Hindlimb muscle (tissue), 1 donor: ENCODE data around the gene THAP6. TPM values are rescaled to one million over a fixed set of nuclear protein-coding genes. Genes with fewer than 3 reads are reported as not detected.

Experiments used
- polyA plus RNA-seq: library from polyadenylated mRNA; unstranded; fragments of 120-200 nt; gene quantifications from one replicate; pipeline ENCODE4 v1.2.1, GENCODE V29; 2013; ENCODE audit not compliant: insufficient read length

Gene THAP6
- polyA plus RNA-seq, 1 donor = 16.8 TPM

Other genes with a start within 250 kb of the THAP6 start
- gene RCHY1, start 70 bp upstream of the THAP6 start, polyA plus RNA-seq = 26.6 TPM
- gene ODAPH, start 41.6 kb downstream of the THAP6 start, polyA plus RNA-seq = not detected
- not detected for gene CDKL2, start 116.1 kb downstream of the THAP6 start, polyA plus RNA-seq
- gene G3BP2, start 158.9 kb downstream of the THAP6 start, polyA plus RNA-seq = 103 TPM
- 173 TPM for gene USO1, start 210.1 kb downstream of the THAP6 start, polyA plus RNA-seq